Endothelial cell (in vitro differentiated cells): ENCODE data around the gene MMRN2. TPM values are rescaled to one million over a fixed set of nuclear protein-coding genes. Genes with fewer than 3 reads are reported as not detected.
A peak's percentile ranks its signal among the peaks of the same experiment; 100 is the strongest.

Source experiments
- DNase-seq: peaks from one replicate; pipeline ENCODE4 v3.0.0; 2021; ENCODE audit warnings: low spot score
- H3K27ac Mint-ChIP-seq: one replicate; pipeline ENCODE4 v1.8.0; 2021; ENCODE audit warnings: mixed read lengths, inconsistent platforms; ENCODE audit not compliant: unreplicated experiment
- H3K27me3 Mint-ChIP-seq: one replicate; pipeline ENCODE4 v1.8.0; 2021; ENCODE audit warnings: mild to moderate bottlenecking, moderate library complexity, mixed read lengths, inconsistent platforms; ENCODE audit not compliant: unreplicated experiment
- H3K36me3 Mint-ChIP-seq: one replicate; pipeline ENCODE4 v1.8.0; 2021; ENCODE audit warnings: mild to moderate bottlenecking, low read depth, mixed read lengths, inconsistent platforms; ENCODE audit not compliant: unreplicated experiment
- H3K4me1 Mint-ChIP-seq: one replicate; pipeline ENCODE4 v1.8.0; 2021; ENCODE audit warnings: mild to moderate bottlenecking, mixed read lengths, inconsistent platforms; ENCODE audit not compliant: unreplicated experiment
- H3K4me3 Mint-ChIP-seq: one replicate; pipeline ENCODE4 v1.8.0; 2021; ENCODE audit warnings: mild to moderate bottlenecking, mixed read lengths, inconsistent platforms; ENCODE audit not compliant: unreplicated experiment
- H3K9me3 Mint-ChIP-seq: one replicate; pipeline ENCODE4 v1.8.0; 2021; ENCODE audit warnings: mixed read lengths, inconsistent platforms; ENCODE audit not compliant: unreplicated experiment
- total RNA-seq: library from RNA; stranded (reverse); fragmentation: NEBNext Ultra II Directional; extraction: Animal tissue kit (Norgen Biotek cat#: 25700); gene quantifications from one replicate; pipeline ENCODE4 v1.2.1, GENCODE V29; 2021; ENCODE audit not compliant: unreplicated experiment
- TF ChIP-seq, protein P1 (sequence below): fragments of 200-600 bp; sonication (generic); IDR thresholded peaks from one replicate; pipeline ENCODE4 v1.5.0; 2021; ENCODE audit warnings: antibody characterized with exemption; ENCODE audit not compliant: unreplicated experiment

Gene MMRN2
- total RNA-seq, 1 donor from 2014 or later: 563 TPM

DNA sequence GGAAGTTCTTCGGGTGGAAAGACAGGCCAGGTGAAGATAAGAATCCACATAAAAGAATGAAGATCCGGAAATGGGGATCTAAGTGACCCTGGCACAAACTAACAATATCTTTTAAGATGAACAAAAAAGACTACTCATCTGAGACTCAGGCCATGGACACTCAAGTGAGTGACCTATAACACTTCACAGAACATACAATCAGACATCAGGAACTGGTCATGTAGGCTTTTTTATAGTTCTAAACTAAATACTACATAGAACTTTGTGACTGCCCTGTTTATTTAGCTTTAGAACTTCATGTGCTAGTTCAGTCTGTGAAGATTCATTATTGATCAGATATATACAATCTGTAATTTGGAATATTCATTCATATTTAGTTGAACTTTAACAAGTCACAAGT lies 52.8 kb downstream of the MMRN2 start:
- TF ChIP-seq, protein P1, sequence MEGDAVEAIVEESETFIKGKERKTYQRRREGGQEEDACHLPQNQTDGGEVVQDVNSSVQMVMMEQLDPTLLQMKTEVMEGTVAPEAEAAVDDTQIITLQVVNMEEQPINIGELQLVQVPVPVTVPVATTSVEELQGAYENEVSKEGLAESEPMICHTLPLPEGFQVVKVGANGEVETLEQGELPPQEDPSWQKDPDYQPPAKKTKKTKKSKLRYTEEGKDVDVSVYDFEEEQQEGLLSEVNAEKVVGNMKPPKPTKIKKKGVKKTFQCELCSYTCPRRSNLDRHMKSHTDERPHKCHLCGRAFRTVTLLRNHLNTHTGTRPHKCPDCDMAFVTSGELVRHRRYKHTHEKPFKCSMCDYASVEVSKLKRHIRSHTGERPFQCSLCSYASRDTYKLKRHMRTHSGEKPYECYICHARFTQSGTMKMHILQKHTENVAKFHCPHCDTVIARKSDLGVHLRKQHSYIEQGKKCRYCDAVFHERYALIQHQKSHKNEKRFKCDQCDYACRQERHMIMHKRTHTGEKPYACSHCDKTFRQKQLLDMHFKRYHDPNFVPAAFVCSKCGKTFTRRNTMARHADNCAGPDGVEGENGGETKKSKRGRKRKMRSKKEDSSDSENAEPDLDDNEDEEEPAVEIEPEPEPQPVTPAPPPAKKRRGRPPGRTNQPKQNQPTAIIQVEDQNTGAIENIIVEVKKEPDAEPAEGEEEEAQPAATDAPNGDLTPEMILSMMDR: no peak
- peaks cover 15% of the 10 kb centered on the region for H3K36me3 Mint-ChIP-seq
- no peaks in the 10 kb centered on the region for H3K27me3 Mint-ChIP-seq
- H3K9me3 Mint-ChIP-seq: no peaks in the 10 kb centered on the region
- DNase-seq: no peak
- no peak overlapping the region for H3K27ac Mint-ChIP-seq
- no peak overlapping the region for H3K4me3 Mint-ChIP-seq
- no peaks in the 10 kb centered on the region for H3K4me1 Mint-ChIP-seq

DNA sequence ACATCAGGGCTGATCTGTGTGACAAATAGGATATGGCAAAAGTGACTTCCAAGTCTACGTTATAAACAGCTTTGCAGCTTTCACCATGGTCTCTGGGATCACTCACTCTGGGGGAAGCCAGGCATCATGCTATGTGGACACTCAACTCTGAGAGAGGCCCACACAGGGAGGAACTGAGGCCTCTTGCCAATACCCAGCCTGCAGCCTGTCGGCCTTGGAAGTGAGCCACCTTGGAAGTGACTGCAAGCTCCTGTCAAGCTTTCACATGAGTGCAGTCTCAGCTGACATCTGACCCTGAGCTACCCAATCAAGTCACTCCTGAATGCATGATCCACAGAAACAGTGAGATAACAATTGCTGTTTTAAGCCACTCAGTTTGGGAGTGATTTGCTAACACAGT lies 56.5 kb downstream of the MMRN2 start:
- Mint-ChIP-seq H3K4me1 (no peaks in the 10 kb centered on the region), H3K9me3 (no peaks in the 10 kb centered on the region), H3K4me3 (no peak overlapping the region), H3K27ac (no peak overlapping the region), H3K36me3 (peaks cover 3% of the 10 kb centered on the region), H3K27me3 (no peaks in the 10 kb centered on the region)
- no peak for DNase-seq
- TF ChIP-seq, protein P1: no peak

DNA sequence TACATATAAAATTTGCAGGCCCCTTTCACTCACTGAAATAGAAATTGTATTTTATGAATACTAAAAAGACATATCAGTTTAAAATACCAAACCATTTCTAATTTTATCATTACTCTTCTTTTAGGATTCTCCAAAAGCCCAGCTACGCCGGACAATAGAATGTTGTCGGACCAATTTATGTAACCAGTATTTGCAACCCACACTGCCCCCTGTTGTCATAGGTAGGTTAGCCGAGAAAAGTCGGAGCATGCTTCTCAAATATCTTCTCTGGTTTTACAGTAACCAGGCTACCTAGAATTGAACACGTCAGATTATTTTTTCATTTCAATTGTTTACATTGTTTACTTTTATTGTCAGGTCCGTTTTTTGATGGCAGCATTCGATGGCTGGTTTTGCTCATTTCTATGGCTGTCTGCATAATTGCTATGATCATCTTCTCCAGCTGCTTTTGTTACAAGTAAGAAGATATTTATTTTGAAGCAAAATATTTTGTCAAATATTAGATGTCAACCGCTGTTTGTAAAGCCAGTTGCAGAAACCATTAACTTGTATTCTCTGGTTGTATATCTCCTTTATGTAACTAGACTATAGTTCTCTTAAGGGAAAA lies 57.6 kb downstream of the MMRN2 start:
- no peaks in the 10 kb centered on the region for H3K27me3 Mint-ChIP-seq
- peaks cover 3% of the 10 kb centered on the region for H3K36me3 Mint-ChIP-seq
- H3K4me1 Mint-ChIP-seq: no peaks in the 10 kb centered on the region
- H3K9me3 Mint-ChIP-seq: no peaks in the 10 kb centered on the region
- DNase-seq: peak; percentile 67
- H3K4me3 Mint-ChIP-seq: no peak overlapping the region
- H3K27ac Mint-ChIP-seq: no peak overlapping the region
- TF ChIP-seq, protein P1: peak; percentile 70

DNA sequence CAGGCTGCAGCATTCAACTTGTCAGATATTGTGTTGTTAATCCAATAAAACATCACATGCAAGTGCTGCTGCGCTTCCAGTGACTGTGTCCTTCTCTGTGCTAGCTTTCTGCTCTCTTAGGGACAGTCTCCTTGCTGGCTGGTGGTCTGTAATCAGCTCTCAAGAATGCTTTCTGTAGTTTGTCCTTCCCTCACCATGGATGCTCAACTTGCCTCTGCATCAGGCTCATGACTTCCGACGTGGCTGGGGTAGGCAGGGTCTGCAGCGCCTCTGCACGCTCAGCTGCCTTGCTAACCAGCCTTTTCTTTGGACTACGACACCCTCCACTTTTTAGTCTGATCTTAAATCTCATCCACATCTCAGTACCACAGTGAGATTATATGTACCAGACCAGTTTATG lies 58.3 kb downstream of the MMRN2 start:
- H3K36me3 Mint-ChIP-seq: peaks cover 1% of the 10 kb centered on the region
- TF ChIP-seq, protein P1: no peak
- no peaks in the 10 kb centered on the region for H3K9me3 Mint-ChIP-seq
- no peak overlapping the region for H3K4me3 Mint-ChIP-seq
- H3K27me3 Mint-ChIP-seq: no peaks in the 10 kb centered on the region
- no peaks in the 10 kb centered on the region for H3K4me1 Mint-ChIP-seq
- no peak for DNase-seq
- H3K27ac Mint-ChIP-seq: no peak overlapping the region

DNA sequence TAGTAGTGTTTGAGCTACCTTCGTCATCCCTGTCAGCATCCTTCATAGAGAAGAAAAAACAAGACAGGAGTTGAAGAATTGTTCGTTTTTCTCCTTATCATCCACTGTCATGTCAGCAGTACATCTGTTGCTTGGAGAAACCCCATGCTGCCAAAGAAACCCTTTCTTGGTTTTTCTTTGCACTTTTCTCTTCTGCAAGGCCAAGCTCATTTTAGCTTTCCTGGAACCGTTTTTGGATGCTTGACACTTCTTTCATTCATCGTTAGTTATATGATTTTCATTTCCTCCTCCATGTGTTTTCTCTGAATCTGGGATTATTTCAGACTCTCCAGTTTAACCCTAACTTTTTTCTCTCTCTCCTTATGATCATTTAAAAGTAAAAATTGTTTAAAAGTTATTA lies 58.9 kb downstream of the MMRN2 start:
- Mint-ChIP-seq H3K27me3 (no peaks in the 10 kb centered on the region), H3K36me3 (no peaks in the 10 kb centered on the region), H3K4me1 (no peaks in the 10 kb centered on the region), H3K27ac (no peak overlapping the region), H3K9me3 (no peaks in the 10 kb centered on the region), H3K4me3 (no peak overlapping the region)
- TF ChIP-seq, protein P1: no peak
- no peak for DNase-seq
